NOMO-1 treated with dmso at 0.1 percent for 144 hours (cell line): Measurements from ENCODE around the gene OCA2.

Experiments
- DNase-seq: peaks from one replicate; lab custom pipeline; 2025; ENCODE audit not compliant: unreplicated experiment; lab: John Stamatoyannopoulos, UW

OCA2 gene

DNA sequence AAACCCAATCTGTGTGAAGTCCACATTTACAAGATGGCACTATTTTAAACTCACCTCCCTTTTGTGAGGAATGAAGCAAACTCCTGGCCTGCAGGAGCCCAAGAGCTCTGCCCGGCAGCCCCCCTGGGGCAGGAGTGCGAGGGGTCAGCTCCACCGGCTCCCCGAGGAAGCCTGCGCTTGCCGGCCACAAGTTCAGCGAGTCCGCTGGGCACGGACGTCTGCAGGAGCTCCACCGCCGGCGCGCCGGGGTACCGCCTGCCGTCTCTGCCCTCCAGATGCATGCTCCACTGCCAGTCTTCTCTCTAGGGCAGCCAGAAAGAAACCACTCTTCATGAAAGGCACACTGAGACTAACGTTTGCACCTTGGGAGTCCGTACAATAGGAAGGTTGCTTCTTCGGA, 17.5 kb downstream of the OCA2 start:
- DNase-seq, result no peak

DNA sequence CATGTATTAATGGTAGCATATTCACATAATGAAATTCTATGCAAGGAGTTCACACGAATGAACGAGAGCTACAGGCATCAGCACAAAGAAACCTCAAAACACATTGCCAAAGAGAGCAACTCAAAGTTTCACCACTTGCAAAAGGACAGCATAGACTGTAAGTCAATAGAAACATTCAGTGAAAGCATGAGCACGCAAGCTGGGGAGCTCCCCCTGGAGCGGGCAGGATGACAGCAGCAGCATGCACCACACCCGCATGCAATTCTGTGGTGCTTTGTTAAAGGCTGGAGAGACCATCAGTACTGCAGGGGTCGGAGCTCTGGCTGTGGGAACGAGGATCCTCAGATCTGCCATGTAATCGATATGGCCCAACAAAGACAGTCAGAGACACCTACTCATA, 18.7 kb downstream of the OCA2 start:
- DNase-seq, result no peak

GRCh38 chr15:28079313-28079969, 19.7 kb downstream of the OCA2 start:
- no peak for DNase-seq

GRCh38 chr15:28078191-28078719, 20.9 kb downstream of the OCA2 start:
- DNase-seq, result no peak

GRCh38 chr15:28075573-28075972, 23.5 kb downstream of the OCA2 start:
- DNase-seq, result no peak

GRCh38 chr15:28068930-28069329, 30.2 kb downstream of the OCA2 start:
- no peak for DNase-seq

DNA sequence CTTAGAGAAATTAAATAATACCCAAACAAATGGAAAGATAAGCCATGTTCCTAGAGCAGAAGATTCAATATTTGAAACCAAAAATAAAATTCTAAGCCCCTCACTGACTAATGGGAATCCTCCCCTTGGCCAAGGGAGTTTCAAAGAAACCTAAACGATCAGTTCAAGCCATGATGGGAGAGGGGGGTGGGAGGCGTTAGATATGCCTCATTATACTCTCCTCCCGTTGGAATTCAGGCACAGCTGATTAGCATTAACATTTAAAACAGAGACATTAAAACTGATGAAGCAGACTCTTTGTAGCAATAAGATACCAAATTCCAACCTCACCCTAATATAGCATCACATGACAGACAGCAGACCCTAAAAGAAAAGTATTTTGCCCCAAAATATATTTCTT, 32.9 kb downstream of the OCA2 start:
- DNase-seq, result no peak

DNA sequence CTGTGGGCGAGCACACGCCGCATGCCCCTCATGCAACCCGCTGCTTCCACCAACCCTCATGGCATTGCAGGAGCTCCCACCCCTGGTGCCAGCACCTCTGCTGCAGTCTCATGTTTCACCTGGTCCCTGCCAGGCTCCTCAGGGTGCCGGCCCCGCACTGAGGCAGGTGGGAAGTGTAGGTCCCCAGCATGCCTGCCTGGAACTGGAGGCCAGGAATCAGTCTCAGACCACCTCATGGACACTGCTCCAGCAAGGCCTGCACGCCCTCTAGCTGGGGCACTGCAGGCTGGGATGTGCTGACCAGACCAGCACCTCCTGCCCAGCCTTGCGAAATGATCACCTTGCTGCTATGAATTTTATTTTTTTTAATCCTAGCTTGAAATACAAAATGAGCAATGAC, 39.1 kb downstream of the OCA2 start:
- DNase-seq, result no peak

DNA sequence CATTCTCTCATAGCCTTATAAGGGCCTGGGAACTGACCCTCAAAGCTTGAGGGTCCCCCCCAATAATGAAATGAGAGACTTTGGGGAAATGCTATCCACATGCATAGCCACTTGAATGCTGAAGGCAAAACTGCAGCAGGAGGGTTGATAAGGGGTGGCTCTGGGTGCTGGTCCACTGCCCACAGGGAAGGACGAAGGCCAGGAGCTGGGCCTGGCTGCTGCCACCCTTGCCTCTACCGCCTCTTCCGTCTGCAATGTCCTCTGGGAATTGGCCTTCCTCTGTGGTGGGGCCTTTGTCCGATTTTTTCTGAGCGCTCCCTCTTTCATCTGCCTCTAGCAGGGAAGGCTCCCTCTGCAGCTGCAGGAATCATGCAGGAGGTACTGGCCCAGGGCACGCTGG, 41.0 kb downstream of the OCA2 start:
- DNase-seq, result no peak

DNA sequence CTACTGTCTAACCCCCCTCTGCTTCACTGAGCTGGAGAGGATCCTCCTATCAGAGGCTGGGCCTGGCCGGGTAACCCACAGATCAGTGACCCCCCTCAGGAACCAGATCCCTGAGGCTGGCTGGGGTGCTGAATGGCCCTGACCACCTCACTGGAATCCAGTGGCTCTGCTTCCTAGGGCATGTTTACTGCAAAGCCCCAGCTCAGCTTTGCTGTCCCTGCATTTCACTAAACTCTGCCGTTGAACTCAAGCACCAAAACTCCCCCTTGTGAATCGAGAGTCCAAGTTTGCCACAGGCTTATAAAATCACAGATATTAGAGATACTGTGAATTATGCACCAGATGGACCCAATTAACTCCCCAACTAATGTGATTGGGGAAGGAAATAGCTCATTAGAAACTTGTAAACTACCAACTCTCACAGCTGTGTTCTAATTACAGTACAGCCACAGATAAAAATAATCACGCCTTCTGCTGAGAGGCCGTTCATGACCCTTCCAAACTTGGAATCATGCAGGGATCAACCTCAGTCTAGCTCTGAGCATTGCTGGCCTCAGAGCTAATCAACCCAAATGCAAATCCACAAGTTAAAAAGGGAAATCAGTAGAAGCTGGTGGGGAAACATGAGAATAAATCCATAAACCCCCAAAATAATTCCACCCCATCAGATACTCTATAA, 47.0 kb downstream of the OCA2 start:
- DNase-seq, result no peak

DNA sequence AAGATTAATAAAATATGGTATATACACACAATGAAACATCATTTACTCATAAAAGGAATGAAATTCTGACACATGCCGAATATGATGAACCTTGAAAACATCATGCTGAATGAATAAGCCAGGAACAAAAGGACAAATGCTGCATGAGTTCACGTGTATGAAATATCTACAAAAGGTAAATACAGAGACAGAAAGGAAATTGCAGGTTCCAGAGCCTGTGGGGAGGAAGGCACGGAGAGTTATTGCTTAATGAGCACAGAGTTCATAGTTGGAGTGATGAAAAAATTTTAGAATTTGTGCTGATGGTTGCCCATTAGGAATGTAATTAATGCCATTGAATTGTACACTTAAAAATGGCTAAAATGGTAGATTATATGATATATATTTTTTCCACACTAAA, 49.5 kb downstream of the OCA2 start:
- DNase-seq, result no peak

DNA sequence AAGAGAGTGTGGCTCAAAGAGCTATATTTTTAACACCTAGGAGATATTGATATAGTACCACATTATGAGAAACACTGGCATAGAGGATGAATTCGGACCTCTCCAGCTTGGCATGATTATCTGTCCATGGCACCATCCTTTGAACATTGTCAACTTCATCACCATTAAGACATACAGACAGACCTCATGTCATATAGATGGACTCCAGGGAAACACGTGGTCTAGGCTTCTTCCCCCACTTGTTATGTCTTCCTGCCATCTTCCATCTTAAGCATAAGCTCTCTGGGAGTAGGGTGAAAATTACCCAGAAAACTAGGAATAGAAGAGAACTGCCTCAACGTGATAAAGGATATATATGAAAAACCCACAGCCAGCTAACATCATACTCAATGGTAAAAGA, 51.8 kb downstream of the OCA2 start:
- no peak for DNase-seq

DNA sequence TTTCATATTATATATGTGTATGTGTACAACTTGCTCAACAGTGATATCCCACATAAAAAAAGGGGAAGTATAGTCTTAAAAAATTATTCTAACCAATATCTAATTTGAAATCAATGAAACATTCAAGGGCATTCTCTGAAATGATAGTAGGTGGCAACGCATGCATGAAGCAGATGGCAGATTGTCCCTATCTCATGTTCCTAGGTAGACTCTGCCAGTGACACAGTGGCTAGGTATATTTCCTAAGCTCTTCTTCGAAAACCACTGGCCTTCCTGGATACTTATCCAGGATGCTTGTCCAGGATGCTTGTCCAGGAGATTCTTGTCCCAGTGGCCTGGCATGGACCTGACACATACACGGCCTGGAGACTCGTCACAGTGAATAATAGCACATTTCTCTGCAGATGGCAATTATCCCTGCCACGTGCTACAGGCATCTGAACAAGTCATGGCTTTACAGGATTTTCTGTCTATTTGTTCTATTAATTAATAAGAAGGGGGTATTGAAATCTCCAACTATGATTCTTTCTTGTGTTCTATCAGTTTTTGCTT, 54.9 kb downstream of the OCA2 start:
- DNase-seq, result no peak

DNA sequence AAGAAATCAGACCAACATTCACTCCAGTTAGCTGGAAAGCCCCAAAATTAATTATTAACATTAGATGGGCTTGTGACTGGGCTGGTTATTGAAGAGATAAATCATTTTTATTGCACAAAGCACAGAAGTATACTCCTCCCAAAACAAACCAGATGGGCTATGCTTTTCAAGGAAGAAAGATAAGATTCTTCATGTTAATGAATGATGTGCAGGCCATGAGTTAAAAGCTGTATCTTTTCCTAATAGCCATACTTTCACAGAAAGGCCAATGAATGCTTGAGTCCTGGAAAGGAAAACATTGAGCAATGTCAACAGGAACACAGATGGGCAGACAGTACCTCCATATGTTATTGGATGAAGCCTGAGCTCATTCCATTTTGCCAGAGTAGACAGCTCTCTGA, 55.4 kb downstream of the OCA2 start:
- DNase-seq, result no peak

GRCh38 chr15:28037969-28038590, 61.0 kb downstream of the OCA2 start:
- no peak for DNase-seq

GRCh38 chr15:28033443-28033842, 65.7 kb downstream of the OCA2 start:
- no peak for DNase-seq

- no peak for DNase-seq
Measured at GRCh38 chr15:28030801-28031200, 68.3 kb downstream of the OCA2 start.

GRCh38 chr15:28027714-28028076, 71.4 kb downstream of the OCA2 start:
- no peak for DNase-seq

- no peak for DNase-seq
Measured at GRCh38 chr15:28026764-28027713, 72.1 kb downstream of the OCA2 start.

GRCh38 chr15:28026221-28026620, 72.9 kb downstream of the OCA2 start:
- no peak for DNase-seq

DNA sequence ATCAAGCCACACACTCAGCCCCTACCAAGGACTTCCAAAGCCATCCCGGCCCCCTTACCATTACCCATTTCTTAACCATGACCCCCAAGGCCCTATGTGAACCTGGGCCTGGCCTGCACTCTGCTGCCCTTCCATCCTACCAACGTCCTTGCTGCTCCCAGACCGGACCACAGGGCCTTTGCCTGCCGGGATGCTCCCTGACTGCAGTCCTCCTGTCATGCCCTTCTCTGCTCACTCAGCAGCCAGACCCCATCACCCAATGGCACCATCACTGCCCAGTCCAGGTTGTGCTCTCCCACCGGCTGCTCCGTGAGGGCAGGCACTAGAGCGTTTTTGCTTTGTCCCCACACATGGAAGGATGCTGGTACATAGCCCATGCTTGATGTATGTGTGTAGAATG, 73.7 kb downstream of the OCA2 start:
- no peak for DNase-seq
